Neural progenitor cell (in vitro differentiated cells): ENCODE measurements around the gene ERBB4.

Experiments used
- CTCF ChIP-seq: fragments of 200-600 bp; sonication (generic); IDR thresholded peaks from 2 replicates; pipeline ENCODE4 v1.5.1; 2017; ENCODE audit warnings: antibody characterized with exemption, mild to moderate bottlenecking
- EZH2 ChIP-seq: fragments of 200-600 bp; sonication (generic); IDR thresholded peaks from 2 replicates; pipeline ENCODE4 v1.6.1; 2017; ENCODE audit warnings: antibody characterized with exemption, mild to moderate bottlenecking, moderate library complexity
- EZH2phosphoT487 ChIP-seq: fragments of 200-600 bp; sonication (generic); IDR thresholded peaks from 2 replicates; pipeline ENCODE4 v1.6.1; 2017; ENCODE audit warnings: antibody characterized with exemption

GRCh38 chr2:212547716-212548454 lies 9.3 kb upstream of the ERBB4 start:
- TF ChIP-seq CTCF = no peak
- TF ChIP-seq EZH2 = no peak
- no peak for TF ChIP-seq EZH2phosphoT487
